ENCODE measurements around the gene CPN2. TPM values are rescaled to one million over a fixed set of nuclear protein-coding genes. Genes with fewer than 3 reads are reported as not detected.
A peak's percentile ranks its signal among the peaks of the same experiment; 100 is the strongest.

CPN2 gene
- total RNA-seq, 1 donor from 2014 or later, result not detected

DNA sequence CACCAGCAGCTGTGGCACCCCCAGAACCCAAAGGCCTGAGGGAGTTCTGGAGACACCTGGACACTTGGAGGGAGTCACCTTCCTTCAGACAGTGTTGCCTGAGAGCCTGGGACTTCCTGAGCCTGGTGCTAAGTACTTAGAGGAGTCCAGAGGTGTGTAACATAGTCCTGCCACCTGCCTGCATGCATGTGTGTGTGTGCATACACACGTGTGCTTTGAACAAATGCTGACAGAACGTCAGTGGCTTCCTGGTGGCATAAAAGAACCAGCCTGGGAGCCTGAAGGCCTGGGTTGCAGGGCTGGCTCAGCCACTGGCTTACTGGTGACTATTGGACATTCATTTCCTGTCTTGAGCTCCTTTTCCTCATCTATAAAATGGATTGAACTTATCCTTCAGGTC is 3.2 kb upstream of the CPN2 start:
- no peak for DNase-seq (ENCODE audit: low read depth, low spot score)

DNA sequence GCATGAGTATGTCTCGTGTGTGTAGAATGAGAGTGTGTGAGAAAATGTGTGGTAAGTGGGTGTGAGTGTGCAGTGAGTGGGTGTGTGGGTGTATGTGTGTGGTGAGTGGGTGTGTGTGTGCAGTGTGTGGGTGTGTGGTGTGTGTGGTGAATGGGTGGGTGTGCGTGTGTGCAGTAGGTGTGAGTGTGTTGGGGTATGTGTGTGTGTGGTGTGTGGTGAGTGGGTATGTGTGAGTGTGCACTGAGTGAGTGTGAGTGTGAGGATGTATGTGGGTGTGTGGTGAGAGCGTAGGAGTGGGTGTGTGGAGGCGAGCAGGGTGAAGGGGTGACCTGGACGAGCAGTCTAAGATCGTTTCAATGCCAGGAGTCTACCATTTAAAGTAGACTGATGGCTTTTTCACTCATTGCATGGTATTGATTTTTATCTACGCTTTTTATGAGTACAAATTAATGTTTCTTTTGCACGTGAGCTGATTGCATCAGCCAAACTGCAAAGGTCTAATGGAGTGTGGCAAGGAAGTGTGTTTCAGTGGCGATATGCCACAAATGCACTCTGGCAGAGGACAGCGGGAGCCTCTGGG is 1.6 kb upstream of the CPN2 start:
- DNase-seq (ENCODE audit: low read depth, low spot score), result no peak

DNA sequence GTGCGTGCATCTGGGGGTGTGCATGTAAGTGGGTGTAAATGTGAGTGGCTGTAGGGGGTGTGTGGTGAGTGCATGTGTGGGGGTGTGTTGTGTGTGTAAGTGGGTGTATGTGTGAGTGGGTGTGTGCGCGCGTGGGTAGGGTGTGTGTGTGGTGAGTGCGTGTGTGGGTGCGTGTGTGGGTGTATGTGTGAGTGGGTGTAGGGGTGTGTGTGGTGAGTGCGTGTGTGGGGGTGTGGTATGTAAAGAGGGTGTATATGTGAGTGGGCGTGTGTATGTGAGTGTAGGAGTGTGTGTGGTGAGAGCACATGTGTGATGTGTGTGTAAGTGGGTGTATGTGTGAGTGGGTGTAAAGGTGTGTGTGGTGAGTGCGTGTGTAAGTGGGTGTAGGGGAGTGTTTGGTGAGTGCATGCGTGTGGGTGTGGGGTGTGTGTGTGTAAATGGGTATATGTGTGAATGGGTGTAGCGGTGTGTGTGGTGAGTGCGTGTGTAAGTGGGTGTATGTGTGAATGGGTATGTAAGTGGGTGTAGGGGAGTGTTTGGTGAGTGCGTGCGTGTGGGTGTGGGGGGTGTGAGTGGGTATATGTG is 916 bp upstream of the CPN2 start:
- DNase-seq (ENCODE audit: low read depth, low spot score), result no peak

DNA sequence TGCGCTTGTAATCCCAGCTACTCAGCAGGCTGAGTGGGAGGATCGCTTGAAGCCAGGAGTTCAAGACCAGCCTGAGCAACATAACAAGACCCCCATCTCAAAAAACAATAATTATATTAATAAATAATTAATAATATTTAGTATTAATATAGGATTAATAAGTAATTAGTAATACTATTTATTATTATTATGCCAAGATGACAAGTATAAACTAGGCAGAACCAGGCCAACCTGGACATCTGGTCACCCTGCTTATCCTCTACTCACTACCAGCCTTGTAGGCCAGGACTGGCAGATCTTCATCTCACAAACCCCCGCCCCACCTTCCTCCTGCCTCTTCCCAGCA is 429 bp downstream of the CPN2 start:
- DNase-seq (ENCODE audit: low read depth, low spot score), result no peak

DNA sequence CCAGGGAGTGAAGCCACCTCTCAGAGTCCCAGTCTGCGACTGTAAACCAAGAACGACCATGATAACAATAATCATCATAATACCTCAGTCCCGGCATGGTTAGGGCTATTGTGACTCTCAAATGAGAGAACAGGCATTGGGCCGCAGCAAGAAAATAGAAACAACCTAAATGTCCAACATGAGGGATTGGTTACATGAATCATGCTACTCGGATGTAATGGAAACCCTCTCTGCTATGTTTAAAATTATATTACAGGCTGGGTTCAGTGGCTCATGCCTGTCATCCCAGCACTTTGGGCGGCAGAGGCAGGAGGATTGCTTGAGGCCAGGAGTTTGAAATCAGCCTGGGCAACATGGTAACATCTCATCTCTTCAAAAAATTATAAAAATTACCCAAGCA is 2.8 kb downstream of the CPN2 start:
- DNase-seq (ENCODE audit: low read depth, low spot score), result no peak

DNA sequence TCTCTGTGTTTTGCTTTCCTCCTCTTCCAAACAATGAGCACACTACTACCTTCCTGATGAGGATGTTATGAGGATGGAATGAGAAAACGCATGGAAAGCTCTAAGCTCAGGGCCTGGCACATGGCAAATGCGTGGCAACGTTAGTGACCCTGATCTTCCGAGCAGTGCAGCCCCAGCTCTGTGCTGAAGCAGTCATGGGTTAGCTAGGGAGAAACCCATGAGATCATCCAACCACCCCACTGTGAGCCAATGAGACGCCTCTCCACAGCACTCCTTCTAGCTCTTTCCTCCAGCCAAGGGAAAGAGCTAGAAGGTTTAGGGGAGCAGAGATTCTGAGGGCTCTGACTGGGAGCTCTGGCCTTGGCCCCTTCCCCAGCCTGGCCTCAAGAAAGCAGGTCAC is 4.5 kb downstream of the CPN2 start:
- no peak for DNase-seq (ENCODE audit: low read depth, low spot score)

DNA sequence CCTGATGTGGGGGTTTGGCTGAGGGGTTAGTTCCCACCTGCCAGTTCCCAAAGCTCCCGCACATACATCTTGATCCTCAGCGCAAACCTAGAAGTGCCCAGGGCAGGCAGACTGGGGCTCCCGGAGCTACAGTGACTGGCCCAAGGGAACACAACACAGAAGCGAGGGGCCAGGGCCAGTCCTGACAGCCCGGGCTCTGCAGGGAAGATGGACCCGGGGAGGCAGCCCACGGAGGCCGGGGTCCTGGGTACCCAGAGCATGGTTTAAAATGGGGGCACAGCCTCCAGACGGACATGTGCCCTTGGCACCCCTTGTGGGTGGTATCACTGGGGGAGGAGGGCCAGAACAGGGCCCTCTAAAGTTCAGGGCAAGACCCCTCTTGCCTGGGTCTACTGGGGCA is 5.1 kb downstream of the CPN2 start:
- no peak for DNase-seq (ENCODE audit: low read depth, low spot score)

DNA sequence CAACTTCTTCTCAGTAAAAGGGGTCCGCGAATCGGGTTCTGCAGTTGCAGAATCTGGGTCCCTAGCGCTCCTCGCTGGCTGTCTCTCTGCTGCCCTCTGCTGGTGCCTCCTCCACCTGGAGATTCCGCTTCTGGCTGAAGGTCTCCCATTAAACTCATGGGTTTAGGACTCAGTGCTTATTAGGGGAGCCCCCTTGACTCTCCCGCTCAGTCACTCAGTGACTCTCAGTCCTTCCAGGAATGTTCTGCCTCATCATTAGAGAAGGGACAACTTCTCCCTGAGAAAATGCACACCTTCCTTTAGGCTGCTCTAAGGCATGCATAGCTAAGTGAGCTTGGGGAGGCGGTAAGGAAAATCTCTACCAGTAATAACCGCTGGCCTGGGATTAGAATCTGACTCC is 7.1 kb downstream of the CPN2 start:
- DNase-seq (ENCODE audit: low read depth, low spot score), result no peak

DNA sequence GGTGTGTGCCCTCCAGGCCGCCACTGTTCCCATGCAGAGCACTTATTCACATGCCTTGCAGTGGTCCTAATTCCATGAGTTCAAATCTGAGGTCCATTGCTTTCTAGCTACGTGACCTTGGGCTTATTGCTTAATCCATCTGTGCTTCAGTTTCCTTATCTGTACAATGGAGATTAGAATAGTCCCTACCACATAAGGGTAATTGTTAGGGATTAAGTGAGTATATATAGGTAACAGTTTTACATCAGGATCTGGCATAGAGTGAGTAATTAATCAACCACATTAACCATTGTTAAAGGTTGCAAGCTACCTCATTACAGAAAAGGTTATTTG is 7.6 kb downstream of the CPN2 start:
- no peak for DNase-seq (ENCODE audit: low read depth, low spot score)

DNA sequence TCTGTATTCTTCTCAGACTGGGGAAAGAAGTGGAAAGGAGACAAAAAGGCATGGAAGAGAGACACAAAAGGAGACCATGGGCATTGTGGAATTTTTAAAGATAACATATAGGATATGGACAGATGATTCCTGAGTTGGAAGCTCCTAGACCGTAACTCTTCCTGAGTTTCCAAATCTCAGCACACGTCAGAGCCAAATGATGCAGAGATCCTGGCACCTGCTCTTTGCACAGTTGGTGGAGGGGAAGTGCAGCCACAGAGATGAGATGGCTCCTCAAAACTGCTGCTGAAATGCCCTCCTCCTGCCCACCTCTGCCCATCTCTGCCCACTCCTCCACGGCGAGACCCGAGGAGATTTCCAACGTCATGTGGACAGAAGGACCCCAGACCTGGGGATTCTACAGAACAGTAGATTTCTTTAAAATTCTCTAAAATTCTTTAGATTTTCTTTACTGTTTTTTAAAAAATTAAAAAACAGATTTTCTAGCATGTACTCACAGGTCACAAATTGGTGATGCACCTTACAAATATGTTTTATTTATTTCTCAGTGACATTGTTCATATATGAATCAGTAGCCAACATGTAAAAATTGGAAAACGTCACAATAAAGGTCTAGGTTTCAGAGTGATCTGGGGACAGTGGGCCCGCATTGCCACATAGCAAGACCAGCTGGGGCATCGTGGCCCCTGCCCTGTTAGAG is 8.1 kb downstream of the CPN2 start:
- no peak for DNase-seq (ENCODE audit: low read depth, low spot score)

DNA sequence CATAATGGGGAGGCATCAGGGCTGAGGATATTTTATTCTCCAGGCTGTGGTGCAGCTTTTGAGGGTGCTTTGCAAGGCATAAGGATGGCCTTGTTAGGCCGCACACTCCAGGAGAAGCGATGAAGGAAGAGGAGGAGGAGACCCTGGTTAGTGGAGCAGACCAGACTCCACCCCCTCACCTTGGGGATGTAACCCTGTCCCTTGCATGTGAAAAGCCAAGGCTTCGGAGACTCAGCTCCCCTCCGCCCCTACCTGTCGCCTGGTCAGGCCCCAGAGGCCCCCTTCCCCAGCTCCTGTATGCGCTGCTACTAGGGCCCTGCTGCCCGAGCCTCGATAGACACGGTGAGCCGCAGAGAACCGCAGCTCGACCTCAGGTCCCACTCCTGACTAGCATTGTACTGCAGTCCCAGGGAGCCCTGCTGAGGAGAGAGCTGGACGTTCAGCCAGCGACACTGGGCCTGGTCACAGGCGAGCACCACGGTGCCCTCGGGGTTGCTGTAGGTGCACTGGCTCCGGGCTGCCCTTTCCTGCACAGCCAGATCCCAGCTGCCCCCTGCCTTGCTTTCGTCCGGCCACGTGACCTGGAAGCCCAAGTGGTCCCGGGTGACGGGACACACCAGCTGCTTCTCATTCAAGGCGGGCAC is 10.2 kb downstream of the CPN2 start:
- no peak for DNase-seq (ENCODE audit: low read depth, low spot score)

DNA sequence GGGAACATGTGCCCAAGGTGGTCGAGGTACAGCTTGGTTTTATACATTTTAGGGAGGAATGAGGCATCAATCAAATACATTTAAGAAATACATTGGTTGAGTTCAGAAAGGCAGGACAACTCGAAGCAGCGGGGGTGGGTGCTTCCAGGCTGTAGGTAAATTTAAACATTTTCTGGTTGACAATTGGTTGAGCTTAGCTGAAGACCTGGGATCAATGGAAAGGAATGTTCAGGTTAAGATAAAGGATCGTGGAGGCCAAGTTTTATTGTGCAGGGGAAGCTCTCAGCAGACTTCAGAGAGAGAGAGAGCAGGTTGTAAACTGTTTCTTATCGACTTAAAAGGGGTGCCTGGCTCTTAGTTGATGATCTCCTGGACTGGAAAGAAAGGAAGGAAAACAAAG is 11.3 kb downstream of the CPN2 start:
- no peak for DNase-seq (ENCODE audit: low read depth, low spot score)

DNA sequence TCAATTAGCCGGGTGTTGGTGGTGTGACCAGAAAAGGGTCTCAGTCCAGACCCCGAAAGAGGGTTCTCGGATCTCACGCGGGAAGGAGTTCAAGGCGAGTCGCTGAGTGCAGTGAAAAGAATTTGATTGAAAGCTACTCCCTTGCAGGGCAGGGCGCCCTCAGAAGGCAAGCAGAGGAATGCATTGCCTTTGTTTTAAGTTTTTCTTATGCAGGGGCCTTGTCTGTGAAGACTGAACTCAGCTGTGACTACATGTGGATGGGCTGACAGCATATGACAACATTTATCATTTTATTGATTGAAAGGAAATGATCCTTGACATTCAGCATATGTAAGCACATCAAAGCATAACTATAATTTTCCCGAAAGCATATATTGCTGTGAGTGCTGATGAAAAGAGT is 11.8 kb downstream of the CPN2 start:
- DNase-seq (ENCODE audit: low read depth, low spot score), result no peak

DNA sequence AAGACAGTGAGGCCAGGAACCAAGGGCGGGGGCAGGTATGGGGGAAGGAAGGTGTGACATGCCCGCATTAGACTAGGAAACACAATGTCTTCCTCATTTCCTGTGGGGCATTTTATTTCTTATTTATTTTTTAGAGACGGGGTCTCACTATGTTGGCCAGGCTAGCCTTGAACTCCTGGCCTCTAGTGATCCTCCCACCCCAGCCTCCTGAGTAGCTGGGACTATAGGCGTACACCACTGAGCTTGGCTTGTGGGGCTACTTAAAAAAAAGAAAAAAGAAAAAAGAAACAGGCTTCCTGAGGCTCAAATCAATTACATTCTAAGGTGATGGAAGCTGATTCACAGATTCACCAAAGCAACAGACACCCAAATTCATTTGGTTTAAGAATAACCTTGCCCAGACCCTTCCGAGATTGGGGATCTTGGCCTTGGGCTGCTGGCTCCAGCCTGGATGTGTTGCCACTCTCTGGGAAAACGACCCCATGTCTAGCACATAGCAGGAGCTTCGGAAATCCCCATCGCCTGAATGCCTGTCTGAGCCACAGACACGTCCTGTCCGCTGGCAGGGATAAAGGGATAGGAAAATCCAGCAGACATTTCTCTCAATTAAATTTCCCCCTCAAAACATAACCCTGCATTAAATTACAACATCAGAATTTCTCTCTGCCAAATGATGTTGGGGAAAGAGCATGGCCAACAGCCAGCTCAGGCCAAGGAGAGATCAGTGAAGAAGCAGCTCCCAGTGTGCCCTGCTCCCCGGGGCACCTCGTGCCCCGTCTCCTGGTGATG is 13.0 kb downstream of the CPN2 start:
- no peak for DNase-seq (ENCODE audit: low read depth, low spot score)

DNA sequence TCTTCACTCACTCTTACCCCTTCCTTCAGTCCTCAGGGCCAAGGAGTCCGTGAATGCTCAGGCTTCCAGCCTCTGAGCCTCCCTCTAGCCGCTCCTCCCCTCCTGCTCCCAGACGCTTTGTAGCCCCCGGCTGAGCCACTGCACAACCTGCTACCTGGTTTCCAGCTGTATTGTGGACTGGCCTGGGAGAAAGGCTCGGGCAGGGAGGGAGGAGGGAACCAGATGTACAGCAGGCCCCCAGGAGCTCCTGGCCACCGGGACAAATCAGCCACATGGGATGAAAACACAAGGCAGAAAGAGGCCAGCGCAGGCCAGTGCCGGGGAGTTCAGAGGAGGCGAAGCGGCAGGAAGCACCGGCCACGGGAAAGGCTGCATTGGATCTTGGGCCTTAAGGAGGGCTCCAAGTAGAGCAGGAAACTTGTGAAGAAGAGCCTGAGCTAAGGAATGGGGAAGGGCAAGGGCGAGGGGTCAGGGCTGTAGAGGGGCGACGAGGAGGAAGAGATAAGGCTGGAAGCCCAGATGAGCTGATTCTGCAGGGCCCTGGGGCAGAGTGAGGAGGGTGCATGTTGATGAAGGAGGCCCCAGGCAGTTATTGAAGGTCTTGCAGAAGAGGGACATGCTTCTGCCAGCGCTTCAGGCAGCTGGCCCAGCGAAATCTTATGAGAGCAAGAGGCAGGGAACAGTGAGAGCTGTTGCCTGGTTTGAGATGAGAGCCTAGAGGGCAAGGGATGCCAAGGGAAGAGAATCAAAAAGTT is 14.3 kb downstream of the CPN2 start:
- DNase-seq (ENCODE audit: low read depth, low spot score), result no peak

DNA sequence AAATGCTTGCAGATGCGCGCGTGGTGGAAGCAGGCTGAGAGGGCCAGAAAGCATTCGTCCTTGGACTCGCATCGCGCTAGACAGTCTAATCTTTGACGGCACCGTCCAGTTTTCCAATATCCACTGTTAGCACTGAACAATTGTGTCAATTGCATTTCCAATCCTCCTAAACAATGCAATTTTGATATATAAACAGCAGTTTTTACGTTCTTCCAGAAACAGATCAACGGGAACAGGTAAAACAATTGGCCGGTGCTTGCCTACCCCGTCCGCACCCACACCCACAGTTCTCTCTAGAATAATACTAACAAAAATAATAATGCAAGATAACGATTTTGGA is 17.2 kb downstream of the CPN2 start:
- DNase-seq (ENCODE audit: low read depth, low spot score), result no peak

DNA sequence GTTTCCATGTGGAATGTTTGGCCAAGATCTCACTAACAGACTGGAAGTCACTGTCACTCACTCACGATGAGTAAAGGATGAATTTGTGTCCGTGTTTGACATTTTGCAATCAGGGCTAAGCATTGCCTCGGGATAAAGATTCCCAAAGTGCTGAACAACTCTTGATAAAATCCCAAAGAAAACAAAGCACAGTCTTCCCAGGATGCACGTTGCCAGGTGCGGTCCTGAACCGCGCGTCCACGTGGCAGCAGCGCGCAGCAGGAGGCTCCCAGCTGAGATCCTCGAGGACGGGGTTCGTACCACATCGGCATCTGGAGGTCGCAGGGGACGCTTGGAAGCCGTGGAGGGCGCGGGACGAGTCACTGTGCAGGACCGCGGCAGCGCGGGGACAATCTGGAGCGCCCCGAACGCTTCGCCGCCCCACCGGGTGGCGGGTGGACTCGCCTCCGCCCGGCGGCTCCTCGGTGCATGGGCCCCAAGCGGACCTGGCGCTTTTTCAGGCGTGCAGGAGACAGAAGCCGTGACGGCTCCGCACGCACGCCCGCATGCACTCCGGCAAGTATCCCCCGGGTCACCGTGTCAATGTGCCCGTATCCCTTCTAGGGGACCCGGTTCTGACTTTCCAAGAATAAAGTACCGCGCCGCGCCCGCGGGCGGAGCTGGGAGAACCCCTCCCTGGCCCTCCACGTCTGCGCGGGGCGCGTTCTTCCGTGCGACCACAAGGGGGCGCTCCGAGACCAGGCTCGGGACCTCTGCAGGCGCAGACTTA is 17.7 kb downstream of the CPN2 start:
- peak; percentile 44 for DNase-seq (ENCODE audit: low read depth, low spot score)

DNA sequence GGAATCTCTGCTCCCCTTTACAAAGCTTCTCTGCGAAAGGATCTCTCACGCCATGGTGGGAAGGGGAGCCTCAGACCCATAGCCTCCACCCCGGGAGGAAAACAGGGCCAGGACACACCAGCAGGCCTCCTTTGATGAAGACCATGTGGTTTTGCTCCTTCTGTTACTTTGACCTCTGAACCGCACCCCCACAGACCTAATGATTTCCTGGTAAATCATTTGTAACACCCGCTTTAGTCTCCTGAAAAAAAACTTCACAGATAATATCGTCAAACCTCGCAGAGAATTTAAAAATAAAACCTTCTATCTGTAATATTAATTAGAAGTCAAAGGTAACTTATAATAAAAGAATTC is 18.3 kb downstream of the CPN2 start:
- DNase-seq (ENCODE audit: low read depth, low spot score), result no peak

DNA sequence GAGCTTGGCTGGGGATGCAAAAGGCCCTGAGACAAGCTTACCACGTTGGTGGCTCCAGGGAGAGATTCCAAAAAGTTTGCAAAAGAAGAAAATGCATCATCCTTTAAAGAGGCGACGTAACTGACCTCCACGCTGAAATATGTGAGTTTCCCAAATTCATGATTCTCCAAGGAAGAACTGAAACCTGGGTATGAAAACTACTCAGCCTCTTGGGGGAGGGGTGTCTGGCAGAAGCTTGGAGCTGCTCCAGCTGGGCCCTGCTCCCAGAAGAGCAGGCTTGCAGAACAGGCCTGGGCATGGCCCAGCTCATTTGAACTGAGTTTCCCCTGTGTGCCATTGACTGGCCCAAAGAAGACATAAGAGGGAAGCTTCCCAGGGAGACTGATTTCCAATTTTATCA is 20.5 kb downstream of the CPN2 start:
- DNase-seq (ENCODE audit: low read depth, low spot score), result no peak

DNA sequence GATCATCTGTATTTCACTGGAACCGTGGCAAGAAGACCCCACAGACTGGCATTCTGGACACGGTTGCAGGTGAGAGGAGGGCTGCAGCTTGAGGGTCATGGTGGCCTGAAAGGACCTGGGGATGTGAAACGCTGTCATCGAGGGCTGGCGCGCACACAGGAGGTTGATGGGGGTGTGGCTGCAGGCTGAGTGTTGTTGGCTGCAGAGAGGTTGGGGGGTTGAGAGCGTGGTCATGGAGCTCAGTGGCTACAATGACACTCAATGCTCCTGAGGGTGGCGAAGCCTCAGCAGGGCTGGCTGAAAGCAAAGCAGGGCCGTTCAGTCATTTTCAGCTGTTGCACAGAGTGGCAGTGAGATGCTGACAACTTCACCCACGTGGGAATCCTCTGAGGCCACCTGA is 21.0 kb downstream of the CPN2 start:
- no peak for DNase-seq (ENCODE audit: low read depth, low spot score)

DNA sequence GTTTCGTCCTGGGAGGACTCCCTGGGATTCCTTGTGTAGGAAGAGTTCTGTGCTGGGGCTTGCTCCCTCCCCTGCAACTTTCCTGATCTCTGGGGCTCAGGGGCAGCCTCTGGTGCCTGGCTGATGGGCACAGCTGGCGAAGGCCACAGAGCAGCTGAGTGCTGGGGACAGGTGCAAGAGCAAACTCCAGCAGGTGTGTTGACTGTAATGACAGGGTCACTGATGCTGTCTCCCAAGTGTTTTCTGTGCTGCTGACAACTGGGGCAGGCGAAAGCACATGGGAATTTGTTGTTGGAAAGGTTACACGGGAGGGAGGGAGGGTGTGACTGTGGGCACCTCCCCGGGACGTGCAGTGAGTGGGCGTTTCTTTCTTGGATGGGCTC is 21.6 kb downstream of the CPN2 start:
- DNase-seq (ENCODE audit: low read depth, low spot score), result no peak

All from pulmonary artery endothelial cell (primary cell).